Measurements from ENCODE around the gene KRTAP9-1.

- TF ChIP-seq RAD21 (IDR thresholded peaks at IDR 0.05) (no peak), CTCF (IDR thresholded peaks at IDR 0.05; ENCODE audit: low read depth, low read length, missing input control) (no peak), JUND (IDR thresholded peaks at IDR 0.05) (no peak)
Observed at GRCh38 chr17:41190328-41190727, 641 bp downstream of the KRTAP9-1 start.
